Upper lobe of left lung (tissue), 6 donors: ENCODE results near the gene FOXC2. TPM values are rescaled to one million over a fixed set of nuclear protein-coding genes. Genes with fewer than 3 reads are reported as not detected.

Source experiments
- ATAC-seq, 2 donors: fragments of 200-7000 bp; cut with Tn5 transposase; one replicate each; pipeline ENCODE4 v1.9.1; 2022; ENCODE audit warnings: mild to moderate bottlenecking in 2 of 2, moderate library complexity in 2 of 2; ENCODE audit not compliant: low FRiP score in 2 of 2
- DNase-seq, 2 donors: peaks; one replicate each; pipeline ENCODE4 v3.0.0-alpha.2; 2019 to 2020
- H3K27ac ChIP-seq, 4 donors: fragments of 200-600 bp; sonication (generic); one replicate each; pipeline ENCODE4 v1.5.1; 2016 to 2019
- H3K27me3 ChIP-seq, 4 donors: fragments of 200-600 bp; sonication (generic); one replicate each; pipeline ENCODE4 v1.5.1; 2017 to 2019
- H3K36me3 ChIP-seq, 4 donors: fragments of 200-600 bp; sonication (generic); one replicate each; pipeline ENCODE4 v1.5.1; 2016 to 2019
- H3K4me1 ChIP-seq, 4 donors: fragments of 200-600 bp; sonication (generic); one replicate each; pipeline ENCODE4 v1.5.1; 2018 to 2019
- H3K4me3 ChIP-seq, 4 donors: fragments of 200-600 bp; sonication (generic); one replicate each; pipeline ENCODE4 v1.5.1; 2017 to 2019; ENCODE audit warnings: mild to moderate bottlenecking in 2 of 4, moderate library complexity in 1 of 4
- H3K9me3 ChIP-seq, 4 donors: fragments of 200-600 bp; sonication (generic); one replicate each; pipeline ENCODE4 v1.5.1; 2018 to 2019
- EP300 ChIP-seq, 4 donors: sonication (generic); formaldehyde crosslinking; IDR thresholded peaks; one replicate each; pipeline ENCODE4 v1.5.1; 2017; ENCODE audit warnings: antibody characterized with exemption in 4 of 4, control low read depth in 2 of 4
- POLR2A ChIP-seq, 4 donors: fragments of 450-650 bp; IDR thresholded peaks; one replicate each; pipeline ENCODE4 v1.5.1; 2016 to 2017; ENCODE audit warnings: antibody characterized with exemption in 4 of 4, mild to moderate bottlenecking in 2 of 4
- POLR2AphosphoS5 ChIP-seq, 2 donors: sonication (generic); formaldehyde crosslinking; IDR thresholded peaks; one replicate each; pipeline ENCODE4 v1.5.1; 2017; ENCODE audit warnings: antibody characterized with exemption in 2 of 2
- WGBS, 2 donors: methylation state at CpG; one replicate each; pipeline ENCODE4 v1.1.5; 2017 to 2018; 5-methylcytosine and 5-hydroxymethylcytosine counted together
- total RNA-seq, 6 donors: library from RNA; depleted of rRNA in 4 of 6; stranded (reverse); fragments of >200 nt in 4 of 6; gene quantifications; one replicate each; pipeline versions ENCODE4 v1.1.0 to v1.2.1, GENCODE V29; 2016 to 2021
- TF ChIP-seq, protein P1 (sequence below), 6 experiments: fragments of 450-650 bp in 4 of 6; fragments of 200-600 bp in 2 of 6; sonication (generic) in 2 of 6; IDR thresholded peaks; one replicate each; pipeline ENCODE4 v1.5.1; 2016 to 2019; ENCODE audit warnings: antibody characterized with exemption in 6 of 6
- donor health status: DM: no; HTN: no; CAD: no; lungs with moderate emphysema.
- donor health status: DM: no; HTN: yes; CAD: no; lungs with severe emphysema.

FOXC2 gene
- total RNA-seq, 6 donors from 2014 or later, result 0.39 to 1.9 (median 0.56) TPM; not detected in 2

GRCh38 chr16:86601356-86601755 is 34.7 kb downstream of the FOXC2 start:
- H3K27me3 ChIP-seq, result no peaks in the 10 kb centered on the region
- peaks cover 0 to 6% (median 0%) of the 10 kb centered on the region in 4 donors for H3K4me1 ChIP-seq
- 83 to 94% methylated on average over 1 to 2 of the region's 2 CpGs for WGBS, 2 donors
- TF ChIP-seq POLR2A (IDR thresholded peaks at IDR 0.05) (no peak), EP300 (IDR thresholded peaks at IDR 0.05) (no peak), POLR2AphosphoS5 (IDR thresholded peaks at IDR 0.05) (no peak)
- TF ChIP-seq, protein P1, sequence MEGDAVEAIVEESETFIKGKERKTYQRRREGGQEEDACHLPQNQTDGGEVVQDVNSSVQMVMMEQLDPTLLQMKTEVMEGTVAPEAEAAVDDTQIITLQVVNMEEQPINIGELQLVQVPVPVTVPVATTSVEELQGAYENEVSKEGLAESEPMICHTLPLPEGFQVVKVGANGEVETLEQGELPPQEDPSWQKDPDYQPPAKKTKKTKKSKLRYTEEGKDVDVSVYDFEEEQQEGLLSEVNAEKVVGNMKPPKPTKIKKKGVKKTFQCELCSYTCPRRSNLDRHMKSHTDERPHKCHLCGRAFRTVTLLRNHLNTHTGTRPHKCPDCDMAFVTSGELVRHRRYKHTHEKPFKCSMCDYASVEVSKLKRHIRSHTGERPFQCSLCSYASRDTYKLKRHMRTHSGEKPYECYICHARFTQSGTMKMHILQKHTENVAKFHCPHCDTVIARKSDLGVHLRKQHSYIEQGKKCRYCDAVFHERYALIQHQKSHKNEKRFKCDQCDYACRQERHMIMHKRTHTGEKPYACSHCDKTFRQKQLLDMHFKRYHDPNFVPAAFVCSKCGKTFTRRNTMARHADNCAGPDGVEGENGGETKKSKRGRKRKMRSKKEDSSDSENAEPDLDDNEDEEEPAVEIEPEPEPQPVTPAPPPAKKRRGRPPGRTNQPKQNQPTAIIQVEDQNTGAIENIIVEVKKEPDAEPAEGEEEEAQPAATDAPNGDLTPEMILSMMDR (IDR thresholded peaks at IDR 0.05), result no peak
- no peaks in the 10 kb centered on the region for H3K9me3 ChIP-seq
- no peak overlapping the region for H3K4me3 ChIP-seq
- DNase-seq (no peak), ATAC-seq (no peak)
- H3K27ac ChIP-seq, result no peak overlapping the region
- H3K36me3 ChIP-seq, result no peaks in the 10 kb centered on the region

DNA sequence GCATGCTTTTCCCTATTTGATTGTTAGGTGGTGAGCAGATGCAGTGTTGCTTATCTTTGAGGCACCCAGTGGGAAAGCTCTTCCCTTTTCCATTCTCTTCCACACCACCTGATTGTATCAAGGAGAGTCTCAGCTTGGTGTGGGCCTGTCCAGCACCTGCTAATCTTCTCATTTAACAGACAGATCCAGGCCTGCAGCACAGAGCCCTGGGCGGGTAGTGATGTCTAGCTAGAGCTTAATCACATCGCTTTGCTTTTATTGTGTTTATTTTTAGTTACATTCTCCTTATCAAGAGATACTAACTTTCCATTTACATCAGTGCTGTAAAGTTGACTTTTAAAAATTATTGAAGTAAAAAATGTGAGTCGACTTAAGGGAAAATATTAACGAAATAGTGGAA is 35.9 kb downstream of the FOXC2 start:
- WGBS, 2 donors, result 78 to 82% methylated on average over 4 of the region's 4 CpGs
- ATAC-seq (no peak), DNase-seq (no peak)
- peaks cover 0 to 6% (median 0%) of the 10 kb centered on the region in 4 donors for H3K4me1 ChIP-seq
- no peaks in the 10 kb centered on the region for H3K9me3 ChIP-seq
- H3K27me3 ChIP-seq, result no peaks in the 10 kb centered on the region
- no peak for TF ChIP-seq POLR2AphosphoS5 (IDR thresholded peaks at IDR 0.05)
- no peak for TF ChIP-seq POLR2A (IDR thresholded peaks at IDR 0.05)
- TF ChIP-seq, protein P1 (IDR thresholded peaks at IDR 0.05), result no peak
- TF ChIP-seq EP300 (IDR thresholded peaks at IDR 0.05), result no peak
- H3K4me3 ChIP-seq, result no peak overlapping the region
- no peak overlapping the region for H3K27ac ChIP-seq
- no peaks in the 10 kb centered on the region for H3K36me3 ChIP-seq

DNA sequence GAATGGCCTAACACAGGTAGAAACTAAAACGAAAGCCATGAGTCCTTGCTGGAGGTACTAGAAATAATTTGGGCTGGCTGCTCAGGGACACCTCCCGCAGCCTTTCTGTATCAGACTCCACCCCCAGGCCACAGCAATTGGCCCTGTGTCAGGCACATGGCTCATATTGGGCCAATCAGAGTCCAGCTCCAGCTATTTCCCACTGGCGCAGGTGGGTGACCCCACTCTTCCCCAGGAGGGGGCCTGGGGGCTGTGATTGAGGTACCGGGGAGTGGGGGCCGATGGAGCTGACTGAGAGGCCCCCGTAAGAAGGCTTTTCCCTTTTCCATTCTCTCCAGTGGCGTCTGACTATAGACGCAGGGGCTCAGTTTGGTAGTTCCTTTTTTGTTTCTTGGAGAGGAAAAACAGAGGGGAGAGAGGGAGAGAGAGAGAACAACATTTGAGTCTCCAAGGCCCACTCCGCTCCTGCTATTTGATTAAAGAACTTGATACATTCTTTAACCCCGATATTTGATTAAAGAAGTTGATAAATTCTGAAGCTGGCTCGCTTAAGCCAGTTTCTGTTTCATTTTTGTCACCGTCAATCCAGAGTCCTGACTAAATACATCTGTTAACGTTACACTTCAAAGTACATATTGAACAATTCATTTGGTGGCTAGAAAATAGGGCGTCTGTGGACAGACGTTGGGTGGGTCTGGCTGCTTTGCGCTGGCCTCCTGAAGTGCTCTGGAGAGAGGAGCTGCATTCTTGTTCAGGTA is 38.0 kb downstream of the FOXC2 start:
- ATAC-seq (peak in 1 of 2 donors; percentile 57), DNase-seq (no peak)
- H3K4me1 ChIP-seq, result peaks cover 0 to 6% (median 0%) of the 10 kb centered on the region in 4 donors
- H3K9me3 ChIP-seq, result no peaks in the 10 kb centered on the region
- H3K4me3 ChIP-seq, result peak overlapping the region in 3 of 4 donors; percentile 28 to 41 (median 32)
- H3K27ac ChIP-seq, result no peak overlapping the region
- H3K27me3 ChIP-seq, result no peaks in the 10 kb centered on the region
- WGBS, 2 donors, result 40 to 49% methylated on average over 16 of the region's 16 CpGs
- TF ChIP-seq EP300 (IDR thresholded peaks at IDR 0.05) (no peak), POLR2A (IDR thresholded peaks at IDR 0.05) (no peak), POLR2AphosphoS5 (IDR thresholded peaks at IDR 0.05) (no peak)
- TF ChIP-seq, protein P1 (IDR thresholded peaks at IDR 0.05), result no peak
- no peaks in the 10 kb centered on the region for H3K36me3 ChIP-seq

DNA sequence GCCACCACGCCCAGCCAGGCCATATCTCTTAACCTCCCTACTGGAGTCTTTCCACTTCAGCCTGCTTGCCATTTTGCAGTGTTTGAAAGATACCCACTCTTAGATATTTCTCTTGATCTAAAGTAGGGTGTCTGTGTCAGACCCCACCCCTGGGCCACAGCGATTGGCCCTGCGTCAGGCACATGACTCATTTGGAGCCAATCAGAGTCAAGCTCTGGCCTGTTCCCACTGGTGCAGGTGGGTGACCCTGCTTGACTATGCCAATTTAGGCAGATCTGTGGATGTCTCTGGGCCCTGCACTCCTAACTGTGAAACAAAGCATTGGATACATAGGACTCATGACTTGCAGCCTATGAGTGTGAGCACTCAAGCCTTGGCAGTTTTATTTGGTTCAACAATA is 39.3 kb downstream of the FOXC2 start:
- WGBS, 2 donors, result 96 to 100% methylated on average over 3 of the region's 3 CpGs
- Histone ChIP-seq H3K4me3 (no peak overlapping the region), H3K36me3 (no peaks in the 10 kb centered on the region), H3K9me3 (no peaks in the 10 kb centered on the region), H3K27me3 (no peaks in the 10 kb centered on the region), H3K27ac (no peak overlapping the region), H3K4me1 (peaks cover 0 to 6% (median 0%) of the 10 kb centered on the region in 4 donors)
- no peak for TF ChIP-seq POLR2AphosphoS5 (IDR thresholded peaks at IDR 0.05)
- TF ChIP-seq POLR2A (IDR thresholded peaks at IDR 0.05), result no peak
- no peak for TF ChIP-seq EP300 (IDR thresholded peaks at IDR 0.05)
- ATAC-seq (no peak), DNase-seq (no peak)

- 44 to 64% methylated on average over 1 to 2 of the region's 2 CpGs for WGBS, 2 donors
- H3K27ac ChIP-seq, result no peak overlapping the region
- H3K36me3 ChIP-seq, result no peaks in the 10 kb centered on the region
- no peak overlapping the region for H3K4me3 ChIP-seq
- no peaks in the 10 kb centered on the region for H3K9me3 ChIP-seq
- no peaks in the 10 kb centered on the region for H3K27me3 ChIP-seq
- TF ChIP-seq POLR2AphosphoS5 (IDR thresholded peaks at IDR 0.05) (no peak), POLR2A (IDR thresholded peaks at IDR 0.05) (no peak), EP300 (IDR thresholded peaks at IDR 0.05) (no peak)
- TF ChIP-seq, protein P1 (IDR thresholded peaks at IDR 0.05), result no peak
- H3K4me1 ChIP-seq, result peaks cover 0 to 6% (median 0%) of the 10 kb centered on the region in 4 donors
- ATAC-seq (no peak), DNase-seq (no peak)
These were observed 41.7 kb downstream of the FOXC2 start for GRCh38 chr16:86608301-86608747.
